Measurements from ENCODE around the gene CLIP4. TPM values are rescaled to one million over a fixed set of nuclear protein-coding genes. Genes with fewer than 3 reads are reported as not detected.

CLIP4 gene
- total and polyA plus RNA-seq, 10 of the 15 experiments (the other 5 are each of a cell fraction or from before 2014, with no cell fraction given): 5.5 to 34.9 (median 16.8) TPM

GRCh38 chr2:29143657-29144056, 28.4 kb downstream of the CLIP4 start (continued):
- TF ChIP-seq, protein P1, sequence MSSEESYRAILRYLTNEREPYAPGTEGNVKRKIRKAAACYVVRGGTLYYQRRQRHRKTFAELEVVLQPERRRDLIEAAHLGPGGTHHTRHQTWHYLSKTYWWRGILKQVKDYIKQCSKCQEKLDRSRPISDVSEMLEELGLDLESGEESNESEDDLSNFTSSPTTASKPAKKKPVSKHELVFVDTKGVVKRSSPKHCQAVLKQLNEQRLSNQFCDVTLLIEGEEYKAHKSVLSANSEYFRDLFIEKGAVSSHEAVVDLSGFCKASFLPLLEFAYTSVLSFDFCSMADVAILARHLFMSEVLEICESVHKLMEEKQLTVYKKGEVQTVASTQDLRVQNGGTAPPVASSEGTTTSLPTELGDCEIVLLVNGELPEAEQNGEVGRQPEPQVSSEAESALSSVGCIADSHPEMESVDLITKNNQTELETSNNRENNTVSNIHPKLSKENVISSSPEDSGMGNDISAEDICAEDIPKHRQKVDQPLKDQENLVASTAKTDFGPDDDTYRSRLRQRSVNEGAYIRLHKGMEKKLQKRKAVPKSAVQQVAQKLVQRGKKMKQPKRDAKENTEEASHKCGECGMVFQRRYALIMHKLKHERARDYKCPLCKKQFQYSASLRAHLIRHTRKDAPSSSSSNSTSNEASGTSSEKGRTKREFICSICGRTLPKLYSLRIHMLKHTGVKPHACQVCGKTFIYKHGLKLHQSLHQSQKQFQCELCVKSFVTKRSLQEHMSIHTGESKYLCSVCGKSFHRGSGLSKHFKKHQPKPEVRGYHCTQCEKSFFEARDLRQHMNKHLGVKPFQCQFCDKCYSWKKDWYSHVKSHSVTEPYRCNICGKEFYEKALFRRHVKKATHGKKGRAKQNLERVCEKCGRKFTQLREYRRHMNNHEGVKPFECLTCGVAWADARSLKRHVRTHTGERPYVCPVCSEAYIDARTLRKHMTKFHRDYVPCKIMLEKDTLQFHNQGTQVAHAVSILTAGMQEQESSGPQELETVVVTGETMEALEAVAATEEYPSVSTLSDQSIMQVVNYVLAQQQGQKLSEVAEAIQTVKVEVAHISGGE (CRISPR knock-in tag; IDR thresholded peaks at IDR 0.05): no peak

DNA sequence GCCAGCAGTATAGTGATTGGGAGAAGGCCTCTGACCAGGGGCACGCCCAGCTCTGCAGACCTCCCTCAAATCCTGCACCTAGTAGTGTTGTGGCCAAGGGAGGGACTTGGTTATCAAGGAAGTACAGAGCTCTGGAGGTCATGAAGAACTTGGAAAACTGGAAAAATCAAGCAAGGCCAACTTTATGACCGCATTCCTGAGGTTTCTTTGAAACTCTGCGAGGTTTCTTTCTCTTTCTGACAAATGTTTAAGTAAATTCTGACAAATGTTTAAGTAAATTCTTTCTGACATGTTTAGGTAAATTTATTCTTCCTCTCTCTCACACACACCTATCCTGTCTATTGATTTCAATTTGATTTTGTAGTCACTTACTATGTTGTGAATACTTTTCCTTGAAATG, 31.0 kb downstream of the CLIP4 start:
- Histone ChIP-seq H3K4me1 (ENCODE audit: control insufficient read depth, insufficient read depth, low read length) (peaks cover 7% of the 10 kb centered on the region; the same call in 1 of the 2 replicates), H3K36me3 (ENCODE audit: control insufficient read depth in 2 of 2, insufficient read depth in 2 of 2, low read length in 1 of 2) (peaks cover 4 to 13% of the 10 kb centered on the region in 2 experiments; a peak in 2 of 4 replicates), H3K9ac (ENCODE audit: control insufficient read depth, insufficient read depth, low read length) (no peak overlapping the region), H3K4me3 (no peak overlapping the region), H3K27me3 (replicated peaks in 1 of 2; ENCODE audit: control insufficient read depth in 2 of 2, insufficient read depth in 2 of 2, low read length in 1 of 2) (no peaks in the 10 kb centered on the region), H3K9me3 (replicated peaks; ENCODE audit: control insufficient read depth, insufficient read depth, low read length) (no peaks in the 10 kb centered on the region), H3K4me2 (ENCODE audit: control insufficient read depth, insufficient read depth) (no peak overlapping the region), H3K27ac (ENCODE audit: control insufficient read depth, insufficient read depth) (no peak overlapping the region), H4K20me1 (ENCODE audit: control insufficient read depth, insufficient read depth) (no peaks in the 10 kb centered on the region), H3K79me2 (ENCODE audit: control insufficient read depth, insufficient read depth, low read length) (no peaks in the 10 kb centered on the region), H2AFZ (ENCODE audit: control insufficient read depth, low read depth, low read length) (no peak overlapping the region)
- FAIRE-seq (no peak), DNase-seq (ENCODE audit: low read depth, low spot score) (no peak), ATAC-seq (no peak)
- ChIA-PET POLR2A (no interaction called here), CTCF (no interaction called here), SMC1A (ENCODE audit: uncharacterized antibody, unreplicated experiment) (no interaction called here), RAD21 (ENCODE audit: unreplicated experiment) (no interaction called here)
- in situ Hi-C loops (cut with MboI) (no loop called here), intact Hi-C loops (cut with micrococcal nuclease; ENCODE audit: unreplicated experiment) (no loop called here)
- WGBS (ENCODE audit: insufficient coverage, insufficient replicate concordance, low lambda C conversion rate, missing lambda C conversion rate): 98% methylated on average over 3 of the region's 3 CpGs
- TF ChIP-seq USF2 (IDR thresholded peaks at IDR 0.05; ENCODE audit: borderline replicate concordance, low read depth, low read length): no peak
- no peak for TF ChIP-seq E2F4 (IDR thresholded peaks at IDR 0.05; ENCODE audit: low read depth, low read length)
- no peak for TF ChIP-seq CHD2 (IDR thresholded peaks at IDR 0.05; ENCODE audit: borderline replicate concordance, low read depth, low read length)
- TF ChIP-seq NRF1 (conservative IDR thresholded peaks at IDR 0.05; ENCODE audit: low read depth, low read length): no peak
- TF ChIP-seq CREB1 (IDR thresholded peaks at IDR 0.05; ENCODE audit: low read depth): no peak
- no peak for TF ChIP-seq RB1 (IDR thresholded peaks at IDR 0.05; ENCODE audit: borderline replicate concordance)
- TF ChIP-seq SREBF1 (IDR thresholded peaks at IDR 0.05; ENCODE audit: low read length): no peak
- TF ChIP-seq POLR2AphosphoS5 (IDR thresholded peaks at IDR 0.05; ENCODE audit: low read length): no peak
- no peak for TF ChIP-seq RFX5 (IDR thresholded peaks at IDR 0.05; ENCODE audit: low read depth, low read length)
- TF ChIP-seq, protein P2, sequence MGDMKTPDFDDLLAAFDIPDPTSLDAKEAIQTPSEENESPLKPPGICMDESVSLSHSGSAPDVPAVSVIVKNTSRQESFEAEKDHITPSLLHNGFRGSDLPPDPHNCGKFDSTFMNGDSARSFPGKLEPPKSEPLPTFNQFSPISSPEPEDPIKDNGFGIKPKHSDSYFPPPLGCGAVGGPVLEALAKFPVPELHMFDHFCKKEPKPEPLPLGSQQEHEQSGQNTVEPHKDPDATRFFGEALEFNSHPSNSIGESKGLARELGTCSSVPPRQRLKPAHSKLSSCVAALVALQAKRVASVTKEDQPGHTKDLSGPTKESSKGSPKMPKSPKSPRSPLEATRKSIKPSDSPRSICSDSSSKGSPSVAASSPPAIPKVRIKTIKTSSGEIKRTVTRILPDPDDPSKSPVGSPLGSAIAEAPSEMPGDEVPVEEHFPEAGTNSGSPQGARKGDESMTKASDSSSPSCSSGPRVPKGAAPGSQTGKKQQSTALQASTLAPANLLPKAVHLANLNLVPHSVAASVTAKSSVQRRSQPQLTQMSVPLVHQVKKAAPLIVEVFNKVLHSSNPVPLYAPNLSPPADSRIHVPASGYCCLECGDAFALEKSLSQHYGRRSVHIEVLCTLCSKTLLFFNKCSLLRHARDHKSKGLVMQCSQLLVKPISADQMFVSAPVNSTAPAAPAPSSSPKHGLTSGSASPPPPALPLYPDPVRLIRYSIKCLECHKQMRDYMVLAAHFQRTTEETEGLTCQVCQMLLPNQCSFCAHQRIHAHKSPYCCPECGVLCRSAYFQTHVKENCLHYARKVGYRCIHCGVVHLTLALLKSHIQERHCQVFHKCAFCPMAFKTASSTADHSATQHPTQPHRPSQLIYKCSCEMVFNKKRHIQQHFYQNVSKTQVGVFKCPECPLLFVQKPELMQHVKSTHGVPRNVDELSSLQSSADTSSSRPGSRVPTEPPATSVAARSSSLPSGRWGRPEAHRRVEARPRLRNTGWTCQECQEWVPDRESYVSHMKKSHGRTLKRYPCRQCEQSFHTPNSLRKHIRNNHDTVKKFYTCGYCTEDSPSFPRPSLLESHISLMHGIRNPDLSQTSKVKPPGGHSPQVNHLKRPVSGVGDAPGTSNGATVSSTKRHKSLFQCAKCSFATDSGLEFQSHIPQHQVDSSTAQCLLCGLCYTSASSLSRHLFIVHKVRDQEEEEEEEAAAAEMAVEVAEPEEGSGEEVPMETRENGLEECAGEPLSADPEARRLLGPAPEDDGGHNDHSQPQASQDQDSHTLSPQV (IDR thresholded peaks at IDR 0.05): no peak
- no peak for TF ChIP-seq CHD1 (IDR thresholded peaks at IDR 0.05; ENCODE audit: low read depth, low read length)
- BruUV-seq (replicated peaks): no TSS peak

All from GM12878 (cell line).